ENCODE data around the gene CLEC4F. TPM values are rescaled to one million over a fixed set of nuclear protein-coding genes. Genes with fewer than 3 reads are reported as not detected.

CLEC4F gene
- total and polyA plus RNA-seq, 2 donors (not counting 3 experiments of a cell fraction or from before 2014, with no cell fraction given), result not detected

GRCh38 chr2:70854411-70854810 is 34.0 kb upstream of the CLEC4F start:
- no peak overlapping the region for H3K9ac ChIP-seq (replicated peaks; ENCODE audit: extremely low read depth, insufficient read depth, low read length)
- peaks cover 16 to 29% of the 10 kb centered on the region in 2 experiments for H3K27me3 ChIP-seq (ENCODE audit: control insufficient read depth in 2 of 2, insufficient read depth in 2 of 2, low read length in 2 of 2)
- H3K36me3 ChIP-seq (ENCODE audit: control insufficient read depth in 2 of 2, extremely low read depth in 1 of 2, insufficient read depth in 2 of 2, low read length in 2 of 2), result no peaks in the 10 kb centered on the region
- DNase-seq (ENCODE audit: low read depth, low spot score), result no peak
- dilution Hi-C loops (cut with MboI; ENCODE audit: extremely low pct_ligation_motif_present, low sequenced_read_pairs) (no loop called here), intact Hi-C loops (cut with micrococcal nuclease) (no loop called here)
- no peak overlapping the region for H2AFZ ChIP-seq (ENCODE audit: low read depth, low read length)
- ChIA-PET CTCF (interaction anchor here (1.1 kb wide), 1 partner anchor 65 kb away, joined by 6 read pairs; the partner anchor contains the start of gene FIGLA), POLR2A (no interaction called here)
- no peaks in the 10 kb centered on the region for H3K4me1 ChIP-seq (ENCODE audit: control insufficient read depth, extremely low read depth, insufficient read depth, low read length)
- no peak for TF ChIP-seq POLR2A (IDR thresholded peaks at IDR 0.05; ENCODE audit: low read depth, low read length)
- no peak for TF ChIP-seq FOS (IDR thresholded peaks at IDR 0.05; ENCODE audit: borderline replicate concordance, insufficient read depth, low read length)
- no peak overlapping the region for H3K4me2 ChIP-seq (ENCODE audit: insufficient read depth, low read length)
- FAIRE-seq, result no peak
- no peaks in the 10 kb centered on the region for H4K20me1 ChIP-seq (replicated peaks; ENCODE audit: control insufficient read depth, extremely low read depth, insufficient read depth, low read length)
- H3K9me3 ChIP-seq (replicated peaks; ENCODE audit: control insufficient read depth, insufficient read depth, low read length), result no peaks in the 10 kb centered on the region
- no peaks in the 10 kb centered on the region for H3K9me1 ChIP-seq (replicated peaks; ENCODE audit: control insufficient read depth, extremely low read depth, insufficient read depth, low read length)
- H3K27ac ChIP-seq (ENCODE audit: insufficient read depth, low read depth, low read length), result no peak overlapping the region
- no peaks in the 10 kb centered on the region for H3K79me2 ChIP-seq (ENCODE audit: control insufficient read depth, insufficient read depth, low read length)
- no peak overlapping the region for H3K4me3 ChIP-seq (replicated peaks in 1 of 3; ENCODE audit: insufficient read depth in 1 of 3, low read depth in 1 of 3, low read length in 3 of 3)
- BruUV-seq (replicated peaks), result no TSS peak

- no peak for FAIRE-seq
- dilution Hi-C loops (cut with MboI; ENCODE audit: extremely low pct_ligation_motif_present, low sequenced_read_pairs), result no loop called here
- CTCF ChIA-PET, result interaction anchor here (1.1 to 1.7 kb wide), 6 partner anchors 8 to 148 kb away, joined by 3 to 7 read pairs (median 4); no protein-coding TSS in a partner anchor
- Histone ChIP-seq H4K20me1 (replicated peaks; ENCODE audit: control insufficient read depth, extremely low read depth, insufficient read depth, low read length) (no peaks in the 10 kb centered on the region), H3K27me3 (ENCODE audit: control insufficient read depth in 2 of 2, insufficient read depth in 2 of 2, low read length in 2 of 2) (peaks cover 11 to 19% of the 10 kb centered on the region in 2 experiments), H3K4me1 (ENCODE audit: control insufficient read depth, extremely low read depth, insufficient read depth, low read length) (no peaks in the 10 kb centered on the region), H3K4me3 (replicated peaks in 1 of 3; ENCODE audit: insufficient read depth in 1 of 3, low read depth in 1 of 3, low read length in 3 of 3) (no peak overlapping the region), H3K9me3 (replicated peaks; ENCODE audit: control insufficient read depth, insufficient read depth, low read length) (no peaks in the 10 kb centered on the region), H3K4me2 (ENCODE audit: insufficient read depth, low read length) (no peak overlapping the region), H3K9me1 (replicated peaks; ENCODE audit: control insufficient read depth, extremely low read depth, insufficient read depth, low read length) (no peaks in the 10 kb centered on the region), H3K27ac (ENCODE audit: insufficient read depth, low read depth, low read length) (no peak overlapping the region), H3K79me2 (ENCODE audit: control insufficient read depth, insufficient read depth, low read length) (no peaks in the 10 kb centered on the region), H3K36me3 (ENCODE audit: control insufficient read depth in 2 of 2, extremely low read depth in 1 of 2, insufficient read depth in 2 of 2, low read length in 2 of 2) (no peaks in the 10 kb centered on the region), H3K9ac (replicated peaks; ENCODE audit: extremely low read depth, insufficient read depth, low read length) (no peak overlapping the region), H2AFZ (ENCODE audit: low read depth, low read length) (no peak overlapping the region)
- TF ChIP-seq MYC (IDR thresholded peaks at IDR 0.05; ENCODE audit: low read depth, low read length), result no peak
- intact Hi-C loops (cut with micrococcal nuclease), result no loop called here
- no peak for DNase-seq (ENCODE audit: low read depth, low spot score)
- no TSS peak for BruUV-seq (replicated peaks)
- POLR2A ChIA-PET, result no interaction called here
These were observed 32.4 kb upstream of the CLEC4F start for GRCh38 chr2:70852824-70853223.
